CD4-positive, alpha-beta T cell treated with Interleukin-17A for 1 hour (primary cell): Measurements from ENCODE around the gene GKN2.
"Not testable (repeated sequence)": the region's sequence is repeated elsewhere in the genome, so short reads cannot be mapped to it uniquely, and the experiment has no call there.

Source experiments
- DNase-seq: peaks from one replicate; pipeline ENCODE4 v3.0.0-alpha.2; 2020

The GKN2 gene

GRCh38 chr2:68917034-68917718 is 35.5 kb downstream of the GKN2 start:
- DNase-seq: no peak

- DNase-seq: no peak
These were observed 36.5 kb downstream of the GKN2 start for GRCh38 chr2:68916226-68916625.

GRCh38 chr2:68915393-68915792 is 37.3 kb downstream of the GKN2 start:
- DNase-seq: no peak

- DNase-seq: no peak
These were observed 39.3 kb downstream of the GKN2 start for GRCh38 chr2:68913359-68913758.

GRCh38 chr2:68912732-68913131 is 40.0 kb downstream of the GKN2 start:
- peak; percentile 60 for DNase-seq

GRCh38 chr2:68912111-68912510 is 40.6 kb downstream of the GKN2 start:
- DNase-seq: no peak

GRCh38 chr2:68911709-68912108 is 41.0 kb downstream of the GKN2 start:
- DNase-seq: no peak

- peak; percentile 18 for DNase-seq
These were observed 41.4 kb downstream of the GKN2 start for GRCh38 chr2:68911246-68911645.

- peak; percentile 74 for DNase-seq
These were observed 42.7 kb downstream of the GKN2 start for GRCh38 chr2:68909793-68910674.

- DNase-seq: peak; percentile 92
These were observed 44.2 kb downstream of the GKN2 start for GRCh38 chr2:68908392-68908970.

GRCh38 chr2:68907920-68908253 is 44.8 kb downstream of the GKN2 start:
- DNase-seq: no peak

- DNase-seq: no peak
These were observed 45.3 kb downstream of the GKN2 start for GRCh38 chr2:68907232-68907919.

- no peak for DNase-seq
These were observed 46.0 kb downstream of the GKN2 start for GRCh38 chr2:68906716-68907115.

- no peak for DNase-seq
These were observed 47.6 kb downstream of the GKN2 start for GRCh38 chr2:68905116-68905515.

GRCh38 chr2:68901561-68901960 is 51.1 kb downstream of the GKN2 start:
- no peak for DNase-seq

- no peak for DNase-seq
These were observed 51.5 kb downstream of the GKN2 start for GRCh38 chr2:68901199-68901514.

GRCh38 chr2:68900496-68901198 is 52.0 kb downstream of the GKN2 start:
- no peak for DNase-seq

- DNase-seq: not testable (repeated sequence)
These were observed 56.7 kb downstream of the GKN2 start for GRCh38 chr2:68895981-68896380.
